Left lung (tissue), 10 donors: ENCODE measurements around the gene EPHB1. TPM values are rescaled to one million over a fixed set of nuclear protein-coding genes. Genes with fewer than 3 reads are reported as not detected.
"Not testable (repeated sequence)": the region's sequence is repeated elsewhere in the genome, so short reads cannot be mapped to it uniquely, and the experiment has no call there.

Experiments used
- ATAC-seq: fragments of 200-7000 bp; cut with Tn5 transposase; one replicate; pipeline ENCODE4 v1.9.1; 2020; ENCODE audit warnings: moderate library complexity
- DNase-seq, 4 donors: peaks; one replicate each; pipeline ENCODE4 v3.0.0-alpha.2; 2013 to 2020
- H3K27ac ChIP-seq, 2 donors: fragments of 200-600 bp; sonication (generic) in 1 of 2; one replicate each; pipeline versions ENCODE4 v1.5.0 to v1.8.0; 2020 to 2021
- H3K27me3 ChIP-seq, 2 donors: fragments of 200-600 bp; sonication (generic) in 1 of 2; one replicate each; pipeline versions ENCODE4 v1.5.0 to v1.8.0; 2020 to 2021
- H3K36me3 ChIP-seq, 2 donors: fragments of 200-600 bp; sonication (generic) in 1 of 2; one replicate each; pipeline versions ENCODE4 v1.5.0 to v1.8.0; 2020 to 2021
- H3K4me1 ChIP-seq, 2 donors: fragments of 200-600 bp; one replicate each; pipeline ENCODE4 v1.8.0; 2021
- H3K4me3 ChIP-seq, 2 donors: fragments of 200-600 bp; sonication (generic) in 1 of 2; one replicate each; pipeline versions ENCODE4 v1.5.0 to v1.8.0; 2020 to 2021; ENCODE audit warnings: mild to moderate bottlenecking in 1 of 2
- H3K9me3 ChIP-seq, 2 donors: fragments of 200-600 bp; sonication (generic) in 1 of 2; one replicate each; pipeline versions ENCODE4 v1.5.0 to v1.8.0; 2020 to 2021
- CTCF ChIP-seq, 2 donors: fragments of 200-600 bp; sonication (generic) in 1 of 2; IDR thresholded peaks; one replicate each; pipeline versions ENCODE4 v1.5.0 to v1.8.0; 2021; ENCODE audit warnings: antibody characterized with exemption in 2 of 2
- intact Hi-C, 2 donors: fragments of 100-400 bp; cut with DNase I; formaldehyde crosslinking; loops; one replicate each; pipeline versions ENCODE4 v1.11.2 to v1.14.2; 2022
- polyA plus RNA-seq, 6 donors: library from polyadenylated mRNA; unstranded; fragments of 120-200 nt; gene quantifications; one replicate each; pipeline ENCODE4 v1.2.1, GENCODE V29; 2013; ENCODE audit not compliant: insufficient read length in 6 of 6
- total RNA-seq, 2 donors: library from RNA; stranded (reverse); fragmentation: NEBNext Ultra II Directional; extraction: Animal tissue kit (Norgen Biotek cat#: 25700); gene quantifications; one replicate each; pipeline ENCODE4 v1.2.1, GENCODE V29; 2021
- donor health status: DM: no; HTN: yes; CAD: no.
- donor health status: DM: no; HTN: no; CAD: no.

The EPHB1 gene
- total and polyA plus RNA-seq, 8 donors: 1.1 to 4.3 (median 2.7) TPM

- Histone ChIP-seq H3K27ac (no peak overlapping the region), H3K36me3 (no peaks in the 10 kb centered on the region), H3K4me3 (no peak overlapping the region), H3K4me1 (no peaks in the 10 kb centered on the region), H3K9me3 (no peaks in the 10 kb centered on the region), H3K27me3 (no peaks in the 10 kb centered on the region)
- intact Hi-C loops: no loop called here
- TF ChIP-seq CTCF (IDR thresholded peaks at IDR 0.05): no peak
- no peak for ATAC-seq
- DNase-seq: no peak
These were observed 308.9 kb downstream of the EPHB1 start for GRCh38 chr3:135103917-135104316.

GRCh38 chr3:135106445-135106844, 311.4 kb downstream of the EPHB1 start:
- no peaks in the 10 kb centered on the region for H3K27me3 ChIP-seq
- no peaks in the 10 kb centered on the region for H3K9me3 ChIP-seq
- ATAC-seq: peak; percentile 33

GRCh38 chr3:135107043-135107442, 312.0 kb downstream of the EPHB1 start:
- H3K4me1 ChIP-seq: no peaks in the 10 kb centered on the region
- no peak overlapping the region for H3K27ac ChIP-seq
- H3K4me3 ChIP-seq: no peak overlapping the region
- ATAC-seq: no peak
- H3K9me3 ChIP-seq: no peaks in the 10 kb centered on the region
- no peaks in the 10 kb centered on the region for H3K27me3 ChIP-seq
- H3K36me3 ChIP-seq: no peaks in the 10 kb centered on the region
- intact Hi-C loops: no loop called here
- no peak for TF ChIP-seq CTCF (IDR thresholded peaks at IDR 0.05)
- no peak for DNase-seq

More at GRCh38 chr3:135106445-135106844, 311.4 kb downstream of the EPHB1 start:
- intact Hi-C loops: no loop called here
- H3K4me1 ChIP-seq: no peaks in the 10 kb centered on the region
- H3K36me3 ChIP-seq: no peaks in the 10 kb centered on the region
- peak in 2 of 4 donors; percentile 22 to 41 for DNase-seq
- no peak overlapping the region for H3K4me3 ChIP-seq
- no peak overlapping the region for H3K27ac ChIP-seq
- TF ChIP-seq CTCF (IDR thresholded peaks at IDR 0.05): no peak

GRCh38 chr3:135109681-135110080, 314.6 kb downstream of the EPHB1 start:
- no peak for TF ChIP-seq CTCF (IDR thresholded peaks at IDR 0.05)
- ATAC-seq: no peak

GRCh38 chr3:135114551-135114950, 319.5 kb downstream of the EPHB1 start:
- H3K4me1 ChIP-seq, H3K27ac ChIP-seq, intact Hi-C loops, H3K9me3 ChIP-seq, ATAC-seq, H3K36me3 ChIP-seq, H3K27me3 ChIP-seq, DNase-seq, H3K4me3 ChIP-seq: not testable (repeated sequence)

More at GRCh38 chr3:135109681-135110080, 314.6 kb downstream of the EPHB1 start:
- no peak overlapping the region for H3K27ac ChIP-seq
- H3K9me3 ChIP-seq: no peaks in the 10 kb centered on the region
- H3K4me3 ChIP-seq: no peak overlapping the region
- intact Hi-C loops: no loop called here
- no peaks in the 10 kb centered on the region for H3K27me3 ChIP-seq
- H3K36me3 ChIP-seq: no peaks in the 10 kb centered on the region
- no peak for DNase-seq
- no peaks in the 10 kb centered on the region for H3K4me1 ChIP-seq

GRCh38 chr3:135117977-135118376, 322.9 kb downstream of the EPHB1 start:
- no peaks in the 10 kb centered on the region for H3K27me3 ChIP-seq
- H3K4me1 ChIP-seq: no peaks in the 10 kb centered on the region
- H3K9me3 ChIP-seq: no peaks in the 10 kb centered on the region
- H3K27ac ChIP-seq: no peak overlapping the region
- DNase-seq: no peak
- no peak for ATAC-seq
- intact Hi-C loops: no loop called here
- H3K36me3 ChIP-seq: no peaks in the 10 kb centered on the region
- H3K4me3 ChIP-seq: no peak overlapping the region
- TF ChIP-seq CTCF (IDR thresholded peaks at IDR 0.05): no peak
